ENCODE data around the gene U2AF1L4. TPM values are rescaled to one million over a fixed set of nuclear protein-coding genes. Genes with fewer than 3 reads are reported as not detected.

The U2AF1L4 gene
- total RNA-seq, 1 donor from 2014 or later = 24.9 TPM

DNA sequence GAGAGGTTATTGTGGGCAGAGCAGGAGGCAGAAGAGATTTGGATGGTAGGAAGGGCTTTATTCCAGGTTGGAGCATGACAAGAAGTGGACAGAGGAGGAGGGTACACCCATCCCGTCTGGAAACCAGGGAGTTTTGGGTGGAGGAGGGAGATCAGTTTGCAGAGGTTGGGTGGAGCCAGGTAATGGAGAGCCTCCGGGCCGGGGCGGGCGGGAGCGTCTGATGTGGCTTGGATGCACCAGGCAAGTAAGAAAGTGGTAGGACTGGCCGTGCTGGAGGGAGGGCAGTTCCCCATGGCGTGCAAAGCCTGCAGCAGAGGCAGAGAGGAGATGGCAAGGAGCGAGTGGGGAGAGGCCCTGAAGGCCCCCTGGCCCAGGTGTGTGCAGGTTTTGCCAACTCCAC, 13.9 kb downstream of the U2AF1L4 start:
- Histone ChIP-seq H3K9me3 (replicated peaks) (no peaks in the 10 kb centered on the region), H3K36me3 (peaks cover 89% of the 10 kb centered on the region), H3K27me3 (ENCODE audit: low read depth) (no peaks in the 10 kb centered on the region), H3K4me1 (no peaks in the 10 kb centered on the region), H3K27ac (replicated peaks) (no peak overlapping the region), H3K4me3 (no peak overlapping the region)
- TF ChIP-seq, protein P1, sequence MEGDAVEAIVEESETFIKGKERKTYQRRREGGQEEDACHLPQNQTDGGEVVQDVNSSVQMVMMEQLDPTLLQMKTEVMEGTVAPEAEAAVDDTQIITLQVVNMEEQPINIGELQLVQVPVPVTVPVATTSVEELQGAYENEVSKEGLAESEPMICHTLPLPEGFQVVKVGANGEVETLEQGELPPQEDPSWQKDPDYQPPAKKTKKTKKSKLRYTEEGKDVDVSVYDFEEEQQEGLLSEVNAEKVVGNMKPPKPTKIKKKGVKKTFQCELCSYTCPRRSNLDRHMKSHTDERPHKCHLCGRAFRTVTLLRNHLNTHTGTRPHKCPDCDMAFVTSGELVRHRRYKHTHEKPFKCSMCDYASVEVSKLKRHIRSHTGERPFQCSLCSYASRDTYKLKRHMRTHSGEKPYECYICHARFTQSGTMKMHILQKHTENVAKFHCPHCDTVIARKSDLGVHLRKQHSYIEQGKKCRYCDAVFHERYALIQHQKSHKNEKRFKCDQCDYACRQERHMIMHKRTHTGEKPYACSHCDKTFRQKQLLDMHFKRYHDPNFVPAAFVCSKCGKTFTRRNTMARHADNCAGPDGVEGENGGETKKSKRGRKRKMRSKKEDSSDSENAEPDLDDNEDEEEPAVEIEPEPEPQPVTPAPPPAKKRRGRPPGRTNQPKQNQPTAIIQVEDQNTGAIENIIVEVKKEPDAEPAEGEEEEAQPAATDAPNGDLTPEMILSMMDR (IDR thresholded peaks at IDR 0.05; ENCODE audit: borderline replicate concordance) = no peak
- intact Hi-C loops (cut with micrococcal nuclease) = no loop called here
- DNase-seq = no peak

DNA sequence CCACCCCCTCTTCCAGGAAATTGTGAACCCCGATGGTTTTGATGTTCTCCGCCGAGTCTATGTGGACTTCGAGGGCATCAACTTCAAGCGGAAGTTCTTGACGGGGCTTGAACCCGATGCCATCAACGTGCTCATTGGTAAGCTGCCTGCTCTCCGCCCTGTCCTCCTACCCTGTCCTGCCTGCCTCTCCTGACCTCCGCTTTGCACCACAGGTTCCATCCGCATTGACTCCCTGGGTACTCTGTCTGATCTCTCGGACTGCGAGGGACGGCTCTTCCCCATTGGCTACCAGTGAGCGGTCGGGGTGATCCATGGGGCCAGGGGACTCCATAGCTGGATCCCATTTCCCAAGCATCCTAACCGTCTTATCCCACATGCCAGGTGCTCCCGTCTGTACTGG, 14.9 kb downstream of the U2AF1L4 start:
- TF ChIP-seq, protein P1 (IDR thresholded peaks at IDR 0.05; ENCODE audit: borderline replicate concordance) = no peak
- H3K27ac ChIP-seq (replicated peaks) = no peak overlapping the region
- no peaks in the 10 kb centered on the region for H3K4me1 ChIP-seq
- no peaks in the 10 kb centered on the region for H3K27me3 ChIP-seq (ENCODE audit: low read depth)
- H3K36me3 ChIP-seq = peaks cover 93% of the 10 kb centered on the region
- intact Hi-C loops (cut with micrococcal nuclease) = no loop called here
- H3K4me3 ChIP-seq = no peak overlapping the region
- no peaks in the 10 kb centered on the region for H3K9me3 ChIP-seq (replicated peaks)
- no peak for DNase-seq

DNA sequence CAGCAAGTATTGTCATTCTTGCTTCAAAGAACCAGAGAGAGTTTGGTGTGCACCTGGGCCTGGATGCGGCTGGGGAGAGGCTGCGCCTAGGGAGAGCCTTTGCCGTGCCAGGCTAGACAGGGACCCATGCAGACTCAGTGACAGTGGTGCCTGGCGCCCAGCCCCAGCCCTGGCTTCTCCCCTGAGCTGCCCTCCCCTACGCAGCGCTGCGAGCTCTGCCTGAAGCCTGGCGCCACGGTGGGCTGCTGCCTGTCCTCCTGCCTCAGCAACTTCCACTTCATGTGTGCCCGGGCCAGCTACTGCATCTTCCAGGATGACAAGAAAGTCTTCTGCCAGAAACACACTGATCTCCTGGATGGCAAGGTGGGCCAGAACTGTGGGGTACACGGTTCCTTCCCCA, 15.5 kb downstream of the U2AF1L4 start:
- no peak for DNase-seq
- Histone ChIP-seq H3K36me3 (peaks cover 93% of the 10 kb centered on the region), H3K9me3 (replicated peaks) (no peaks in the 10 kb centered on the region), H3K4me1 (no peaks in the 10 kb centered on the region), H3K27me3 (ENCODE audit: low read depth) (no peaks in the 10 kb centered on the region), H3K27ac (replicated peaks) (no peak overlapping the region), H3K4me3 (no peak overlapping the region)
- intact Hi-C loops (cut with micrococcal nuclease) = no loop called here
- TF ChIP-seq, protein P1 (IDR thresholded peaks at IDR 0.05; ENCODE audit: borderline replicate concordance) = no peak

DNA sequence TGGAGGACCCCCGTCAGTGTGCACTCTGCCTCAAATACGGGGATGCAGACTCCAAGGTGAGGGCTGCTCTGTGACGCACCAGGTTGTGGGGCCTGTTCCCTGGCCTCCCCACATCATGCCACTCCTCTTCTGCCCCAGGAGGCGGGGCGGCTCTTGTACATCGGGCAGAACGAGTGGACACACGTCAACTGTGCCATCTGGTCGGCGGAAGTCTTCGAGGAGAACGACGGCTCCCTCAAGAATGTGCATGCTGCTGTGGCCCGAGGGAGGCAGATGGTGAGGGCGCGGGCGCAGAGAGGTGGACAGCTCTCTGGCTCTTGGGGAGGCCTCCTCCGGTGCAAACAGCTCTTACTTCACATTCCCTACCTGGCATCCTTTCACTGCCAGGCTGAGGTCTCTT, 16.2 kb downstream of the U2AF1L4 start:
- intact Hi-C loops (cut with micrococcal nuclease) = no loop called here
- TF ChIP-seq, protein P1 (IDR thresholded peaks at IDR 0.05; ENCODE audit: borderline replicate concordance) = no peak
- no peak overlapping the region for H3K27ac ChIP-seq (replicated peaks)
- H3K4me3 ChIP-seq = no peak overlapping the region
- no peaks in the 10 kb centered on the region for H3K4me1 ChIP-seq
- H3K9me3 ChIP-seq (replicated peaks) = no peaks in the 10 kb centered on the region
- no peaks in the 10 kb centered on the region for H3K27me3 ChIP-seq (ENCODE audit: low read depth)
- peaks cover 97% of the 10 kb centered on the region for H3K36me3 ChIP-seq
- DNase-seq = no peak

DNA sequence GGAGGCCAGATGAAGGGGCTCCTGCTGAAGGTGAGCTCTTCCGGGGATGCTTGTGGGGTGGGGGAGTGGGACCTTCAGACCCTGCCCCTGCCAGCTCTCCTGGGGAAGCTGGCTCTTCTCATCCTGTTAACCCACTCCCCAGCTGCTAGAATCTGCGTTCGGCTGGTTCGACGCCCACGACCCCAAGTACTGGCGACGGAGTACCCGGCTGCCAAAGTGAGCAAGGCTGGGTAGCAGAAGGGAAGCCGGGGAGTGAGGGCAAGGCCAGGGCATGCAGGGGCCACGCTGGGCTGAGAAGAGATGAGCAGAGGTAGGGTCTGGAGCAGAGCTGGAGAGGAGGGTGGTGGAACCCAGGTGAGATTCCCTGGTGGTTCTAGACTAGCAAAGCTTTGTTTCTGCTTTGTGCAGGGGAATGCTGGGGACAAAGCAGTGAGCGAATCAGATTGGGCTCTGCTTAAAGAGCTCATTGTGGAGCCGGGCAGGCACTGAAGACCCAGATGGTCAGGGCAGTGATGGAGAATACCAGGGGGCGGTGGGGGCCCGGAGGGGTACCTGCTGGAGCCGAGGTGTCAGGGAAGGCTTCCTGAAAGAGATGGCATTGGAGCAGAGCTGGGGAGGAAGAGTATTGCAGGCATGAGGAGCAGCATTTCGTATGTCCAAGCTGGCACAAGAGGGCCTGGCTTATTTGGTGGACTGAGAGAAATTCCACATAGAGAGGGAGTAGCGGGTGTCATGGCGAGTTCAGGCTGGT, 17.1 kb downstream of the U2AF1L4 start:
- no peak for DNase-seq
- peaks cover 98% of the 10 kb centered on the region for H3K36me3 ChIP-seq
- intact Hi-C loops (cut with micrococcal nuclease) = no loop called here

More for the DNA sequence above, 17.1 kb downstream of the U2AF1L4 start:
- TF ChIP-seq, protein P1 (IDR thresholded peaks at IDR 0.05; ENCODE audit: borderline replicate concordance) = no peak
- no peaks in the 10 kb centered on the region for H3K27me3 ChIP-seq (ENCODE audit: low read depth)
- no peaks in the 10 kb centered on the region for H3K4me1 ChIP-seq
- no peak overlapping the region for H3K4me3 ChIP-seq
- no peaks in the 10 kb centered on the region for H3K9me3 ChIP-seq (replicated peaks)
- H3K27ac ChIP-seq (replicated peaks) = no peak overlapping the region
